Skeletal muscle satellite cell (primary cell): ENCODE data around the gene PKHD1.

ENCODE experiments used
- H3K27me3 ChIP-seq: 2 replicates; pipeline ENCODE4 v1.7.0; 2013; ENCODE audit warnings: low read length; ENCODE audit not compliant: control insufficient read depth, insufficient read depth
- H3K36me3 ChIP-seq: 2 replicates; pipeline ENCODE4 v1.7.0; 2013; ENCODE audit warnings: mild to moderate bottlenecking, control low read depth, low read length; ENCODE audit not compliant: insufficient read depth
- H3K4me1 ChIP-seq: 2 replicates; pipeline ENCODE4 v1.7.0; 2013; ENCODE audit warnings: low read length; ENCODE audit not compliant: control insufficient read depth, insufficient read depth
- H3K4me2 ChIP-seq: 2 replicates; pipeline ENCODE4 v1.7.0; 2013; ENCODE audit warnings: mild to moderate bottlenecking, low read length
- H3K4me3 ChIP-seq: 2 replicates; pipeline ENCODE4 v1.7.0; 2013; ENCODE audit warnings: low read length
- H3K9ac ChIP-seq: 2 replicates; pipeline ENCODE4 v1.7.0; 2013; ENCODE audit warnings: mild to moderate bottlenecking, low read depth, low read length, moderate library complexity
- H3K9me3 ChIP-seq: replicated peaks from 2 replicates; pipeline ENCODE4 v1.7.0; 2013; ENCODE audit warnings: mild to moderate bottlenecking, control low read depth, low read length

Gene PKHD1

GRCh38 chr6:51660767-51661166 lies 426.6 kb downstream of the PKHD1 start:
- no peak overlapping the region for H3K9ac ChIP-seq
- no peak overlapping the region for H3K4me2 ChIP-seq
- no peaks in the 10 kb centered on the region for H3K9me3 ChIP-seq
- H3K36me3 ChIP-seq: no peaks in the 10 kb centered on the region
- no peaks in the 10 kb centered on the region for H3K4me1 ChIP-seq
- no peak overlapping the region for H3K4me3 ChIP-seq
- no peaks in the 10 kb centered on the region for H3K27me3 ChIP-seq

- Histone ChIP-seq H3K4me2 (no peak overlapping the region), H3K4me3 (no peak overlapping the region), H3K4me1 (no peaks in the 10 kb centered on the region), H3K36me3 (no peaks in the 10 kb centered on the region), H3K27me3 (no peaks in the 10 kb centered on the region), H3K9ac (no peak overlapping the region), H3K9me3 (no peaks in the 10 kb centered on the region)
These were observed 429.9 kb downstream of the PKHD1 start for GRCh38 chr6:51657491-51657890.

- Histone ChIP-seq H3K9ac (no peak overlapping the region), H3K36me3 (no peaks in the 10 kb centered on the region), H3K4me3 (no peak overlapping the region), H3K9me3 (no peaks in the 10 kb centered on the region), H3K4me1 (no peaks in the 10 kb centered on the region), H3K27me3 (no peaks in the 10 kb centered on the region), H3K4me2 (no peak overlapping the region)
These were observed 431.9 kb downstream of the PKHD1 start for GRCh38 chr6:51655517-51655916.

- Histone ChIP-seq H3K4me1 (no peaks in the 10 kb centered on the region), H3K9ac (no peak overlapping the region), H3K27me3 (no peaks in the 10 kb centered on the region), H3K9me3 (no peaks in the 10 kb centered on the region), H3K4me2 (no peak overlapping the region), H3K36me3 (no peaks in the 10 kb centered on the region), H3K4me3 (no peak overlapping the region)
These were observed 432.8 kb downstream of the PKHD1 start for GRCh38 chr6:51654647-51655046.

- no peak overlapping the region for H3K9ac ChIP-seq
- H3K36me3 ChIP-seq: no peaks in the 10 kb centered on the region
- no peak overlapping the region for H3K4me2 ChIP-seq
- H3K27me3 ChIP-seq: no peaks in the 10 kb centered on the region
- no peak overlapping the region for H3K4me3 ChIP-seq
- H3K9me3 ChIP-seq: no peaks in the 10 kb centered on the region
- no peaks in the 10 kb centered on the region for H3K4me1 ChIP-seq
These were observed 436.1 kb downstream of the PKHD1 start for GRCh38 chr6:51651132-51651817.

GRCh38 chr6:51648774-51649173 lies 438.6 kb downstream of the PKHD1 start:
- Histone ChIP-seq H3K4me1 (no peaks in the 10 kb centered on the region), H3K4me2 (no peak overlapping the region), H3K4me3 (no peak overlapping the region), H3K9me3 (no peaks in the 10 kb centered on the region), H3K27me3 (no peaks in the 10 kb centered on the region), H3K9ac (no peak overlapping the region), H3K36me3 (no peaks in the 10 kb centered on the region)

GRCh38 chr6:51648236-51648635 lies 439.2 kb downstream of the PKHD1 start:
- H3K4me2 ChIP-seq: no peak overlapping the region
- no peaks in the 10 kb centered on the region for H3K9me3 ChIP-seq
- no peaks in the 10 kb centered on the region for H3K27me3 ChIP-seq
- H3K36me3 ChIP-seq: no peaks in the 10 kb centered on the region
- no peaks in the 10 kb centered on the region for H3K4me1 ChIP-seq
- no peak overlapping the region for H3K9ac ChIP-seq
- H3K4me3 ChIP-seq: no peak overlapping the region

GRCh38 chr6:51644426-51644825 lies 443.0 kb downstream of the PKHD1 start:
- no peaks in the 10 kb centered on the region for H3K36me3 ChIP-seq
- no peak overlapping the region for H3K4me2 ChIP-seq
- H3K4me1 ChIP-seq: no peaks in the 10 kb centered on the region
- no peak overlapping the region for H3K4me3 ChIP-seq
- no peaks in the 10 kb centered on the region for H3K27me3 ChIP-seq
- H3K9me3 ChIP-seq: no peaks in the 10 kb centered on the region
- no peak overlapping the region for H3K9ac ChIP-seq

- Histone ChIP-seq H3K4me2 (no peak overlapping the region), H3K9ac (no peak overlapping the region), H3K9me3 (no peaks in the 10 kb centered on the region), H3K4me1 (no peaks in the 10 kb centered on the region), H3K4me3 (no peak overlapping the region), H3K36me3 (no peaks in the 10 kb centered on the region), H3K27me3 (no peaks in the 10 kb centered on the region)
These were observed 447.4 kb downstream of the PKHD1 start for GRCh38 chr6:51640021-51640420.

- H3K4me1 ChIP-seq: no peaks in the 10 kb centered on the region
- no peaks in the 10 kb centered on the region for H3K27me3 ChIP-seq
- no peak overlapping the region for H3K9ac ChIP-seq
- H3K36me3 ChIP-seq: no peaks in the 10 kb centered on the region
- H3K4me3 ChIP-seq: no peak overlapping the region
- no peaks in the 10 kb centered on the region for H3K9me3 ChIP-seq
- no peak overlapping the region for H3K4me2 ChIP-seq
These were observed 454.0 kb downstream of the PKHD1 start for GRCh38 chr6:51633424-51633823.

GRCh38 chr6:51630011-51630410 lies 457.4 kb downstream of the PKHD1 start:
- H3K4me2 ChIP-seq: no peak overlapping the region
- H3K27me3 ChIP-seq: no peaks in the 10 kb centered on the region
- H3K9ac ChIP-seq: no peak overlapping the region
- no peaks in the 10 kb centered on the region for H3K4me1 ChIP-seq
- no peaks in the 10 kb centered on the region for H3K9me3 ChIP-seq
- no peak overlapping the region for H3K4me3 ChIP-seq
- no peaks in the 10 kb centered on the region for H3K36me3 ChIP-seq

GRCh38 chr6:51626391-51626790 lies 461.0 kb downstream of the PKHD1 start:
- no peak overlapping the region for H3K4me3 ChIP-seq
- no peaks in the 10 kb centered on the region for H3K9me3 ChIP-seq
- H3K27me3 ChIP-seq: no peaks in the 10 kb centered on the region
- no peaks in the 10 kb centered on the region for H3K4me1 ChIP-seq
- H3K36me3 ChIP-seq: no peaks in the 10 kb centered on the region
- H3K9ac ChIP-seq: no peak overlapping the region
- no peak overlapping the region for H3K4me2 ChIP-seq
